GM23338 (cell line): ENCODE results near the gene HCRTR1. TPM values are rescaled to one million over a fixed set of nuclear protein-coding genes. Genes with fewer than 3 reads are reported as not detected.

Experiments used
- ATAC-seq: fragments of 200-7000 bp; cut with Tn5 transposase; 3 replicates; pipeline ENCODE4 v1.9.1; 2020
- DNase-seq: peaks from one replicate; pipeline ENCODE4 v3.0.0-alpha.2; 2015; ENCODE audit warnings: low spot score
- H2AFZ ChIP-seq: fragments of 200-600 bp; sonication (generic); 2 replicates; pipeline ENCODE4 v1.8.0; 2016; ENCODE audit warnings: antibody characterized with exemption, mild to moderate bottlenecking, moderate library complexity
- H3F3A ChIP-seq: fragments of 200-600 bp; sonication (generic); replicated peaks from 2 replicates; pipeline ENCODE4 v1.8.0; 2017; ENCODE audit warnings: antibody characterized with exemption, mixed run types, low read depth
- H3K27ac ChIP-seq: fragments of 200-600 bp; sonication (generic); 2 replicates; pipeline ENCODE4 v1.6.1; 2016; ENCODE audit warnings: low read depth
- H3K27me3 ChIP-seq: fragments of 200-600 bp; sonication (generic); 2 replicates; pipeline ENCODE4 v1.8.0; 2016; ENCODE audit warnings: mild to moderate bottlenecking, mixed run types, moderate library complexity; ENCODE audit not compliant: insufficient read depth
- H3K36me3 ChIP-seq: fragments of 200-600 bp; sonication (generic); 2 replicates; pipeline ENCODE4 v1.8.0; 2016; ENCODE audit warnings: mild to moderate bottlenecking; ENCODE audit not compliant: insufficient read depth
- H3K4me1 ChIP-seq: fragments of 200-600 bp; sonication (generic); 2 replicates; pipeline ENCODE4 v1.8.0; 2016; ENCODE audit warnings: mild to moderate bottlenecking, moderate library complexity; ENCODE audit not compliant: insufficient read depth
- H3K4me2 ChIP-seq: fragments of 200-600 bp; sonication (generic); 2 replicates; pipeline ENCODE4 v1.7.1; 2017; ENCODE audit warnings: mixed run types
- H3K4me3 ChIP-seq: fragments of 200-600 bp; sonication (generic); 2 replicates; pipeline ENCODE4 v1.6.1; 2016; ENCODE audit warnings: mixed run types
- H3K79me2 ChIP-seq: fragments of 200-600 bp; sonication (generic); replicated peaks from 2 replicates; pipeline ENCODE4 v1.8.0; 2017; ENCODE audit warnings: mild to moderate bottlenecking; ENCODE audit not compliant: insufficient read depth
- H3K9me2 ChIP-seq: fragments of 200-600 bp; sonication (generic); 2 replicates; pipeline ENCODE4 v1.8.0; 2017; ENCODE audit not compliant: insufficient read depth
- H4K20me1 ChIP-seq: fragments of 200-600 bp; sonication (generic); replicated peaks from 2 replicates; pipeline ENCODE4 v1.8.0; 2017; ENCODE audit warnings: mild to moderate bottlenecking; ENCODE audit not compliant: insufficient read depth
- H3K27ac Mint-ChIP-seq: 2 replicates; pipeline ENCODE4 v1.8.0; 2020; ENCODE audit warnings: inconsistent platforms, mild to moderate bottlenecking, moderate library complexity, mixed read lengths
- H3K27me3 Mint-ChIP-seq: 3 replicates; pipeline ENCODE4 v1.8.0; 2022; ENCODE audit warnings: low read depth, mild to moderate bottlenecking, moderate library complexity, mixed read lengths, inconsistent platforms; ENCODE audit not compliant: insufficient read depth, poor library complexity
- H3K36me3 Mint-ChIP-seq: 3 replicates; pipeline ENCODE4 v1.8.0; 2021; ENCODE audit warnings: low read depth, mild to moderate bottlenecking, inconsistent platforms, moderate library complexity, mixed read lengths
- H3K4me1 Mint-ChIP-seq: 3 replicates; pipeline ENCODE4 v1.8.0; 2020; ENCODE audit warnings: mild to moderate bottlenecking, inconsistent platforms, mixed read lengths
- H3K4me3 Mint-ChIP-seq: 3 replicates; pipeline ENCODE4 v1.8.0; 2021; ENCODE audit warnings: moderate library complexity, mild to moderate bottlenecking, inconsistent platforms, mixed read lengths
- H3K9me3 Mint-ChIP-seq: 3 replicates; pipeline ENCODE4 v1.8.0; 2020; ENCODE audit warnings: moderate library complexity, mild to moderate bottlenecking, inconsistent platforms, mixed read lengths
- CTCF ChIP-seq, 2 experiments: fragments of 200-600 bp in 1 of 2; sonication (generic) in 1 of 2; conservative IDR thresholded peaks; 2 replicates each; pipeline versions ENCODE4 v1.5.1 to v1.6.1; 2016 to 2017; ENCODE audit warnings: antibody characterized with exemption in 2 of 2, low read depth in 2 of 2, mild to moderate bottlenecking in 2 of 2, moderate library complexity in 1 of 2
- EZH2phosphoT487 ChIP-seq: fragments of 200-600 bp; sonication (generic); IDR thresholded peaks from one replicate; pipeline ENCODE4 v1.8.1; 2018; ENCODE audit warnings: antibody characterized with exemption; ENCODE audit not compliant: unreplicated experiment
- JUNB ChIP-seq: IDR thresholded peaks from one replicate; pipeline ENCODE4 v1.6.1; 2016; ENCODE audit warnings: antibody characterized with exemption; ENCODE audit not compliant: unreplicated experiment
- NANOG ChIP-seq: IDR thresholded peaks from 2 replicates; pipeline ENCODE4 v1.6.1; 2016; ENCODE audit warnings: antibody characterized with exemption, borderline replicate concordance
- POLR2AphosphoS5 ChIP-seq: IDR thresholded peaks from 2 replicates; pipeline ENCODE4 v1.6.1; 2016; ENCODE audit warnings: antibody characterized with exemption, low read depth
- STAT1 ChIP-seq: IDR thresholded peaks from one replicate; pipeline ENCODE4 v1.6.1; 2016; ENCODE audit warnings: antibody characterized with exemption; ENCODE audit not compliant: unreplicated experiment
- ZNF114 ChIP-seq: fragments of 250-450 bp; sonication (Bioruptor Pico); IDR thresholded peaks from 2 replicates; pipeline ENCODE4 v1.5.0; 2020; ENCODE audit warnings: mild to moderate bottlenecking, moderate library complexity
- ZNF331 ChIP-seq: fragments of 250-450 bp; sonication (Bioruptor Pico); IDR thresholded peaks from 2 replicates; pipeline ENCODE4 v1.5.0; 2020; ENCODE audit warnings: low read depth, mild to moderate bottlenecking, moderate library complexity
- ZNF462 ChIP-seq: fragments of 250-450 bp; sonication (Bioruptor Pico); IDR thresholded peaks from 2 replicates; pipeline ENCODE4 v1.5.0; 2020; ENCODE audit warnings: mild to moderate bottlenecking, moderate library complexity
- polyA plus RNA-seq: library from polyadenylated mRNA; unstranded; fragments of >200 nt; fragmentation: Nextera tagmentation; extraction: Ambion mirVana; gene quantifications from 2 replicates; pipeline ENCODE4 v1.2.1, GENCODE V29; 2016
- total RNA-seq: library from RNA; depleted of rRNA; stranded (reverse); fragments of >200 nt; shearing (Covaris generic); gene quantifications from 2 replicates; pipeline ENCODE4 v1.2.3, GENCODE V29; 2014
- TF ChIP-seq, protein P1 (sequence below): IDR thresholded peaks from 2 replicates; pipeline ENCODE4 v1.6.1; 2016; ENCODE audit warnings: antibody characterized with exemption

The HCRTR1 gene
- total and polyA plus RNA-seq, 2 experiments from 2014 or later: 0.15 to 1.0 TPM

- no peak for TF ChIP-seq ZNF462 (CRISPR knock-in tag)
- no peak for TF ChIP-seq CTCF (conservative IDR thresholded peaks at IDR 0.05; ENCODE audit: low read depth in 2 of 2)
- no peak for TF ChIP-seq STAT1
These were observed 33.6 kb downstream of the HCRTR1 start (continued) for GRCh38 chr1:31651089-31651420.

DNA sequence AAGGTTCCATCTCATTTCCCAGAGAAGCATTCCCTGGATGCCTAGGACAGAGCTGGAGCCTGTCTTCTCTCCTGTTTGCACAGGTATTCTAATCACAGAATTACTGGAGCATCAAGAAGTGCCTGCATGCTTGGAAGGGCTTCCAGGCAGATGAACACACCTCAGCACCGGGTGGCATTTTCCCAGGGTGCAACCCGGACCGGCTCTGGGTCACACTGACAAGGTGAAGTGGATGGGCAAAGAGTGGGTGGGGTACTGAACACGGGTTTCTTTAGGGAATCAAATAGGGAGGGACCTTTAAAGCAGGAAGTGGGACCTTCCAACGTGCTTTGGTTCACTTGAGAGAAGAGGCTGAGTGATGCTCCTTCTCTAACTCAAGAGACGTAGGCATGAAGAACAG lies 34.3 kb downstream of the HCRTR1 start:
- Mint-ChIP-seq H3K4me1 (no peaks in the 10 kb centered on the region; the same call in 2 of the 3 replicates), H3K9me3 (no peaks in the 10 kb centered on the region), H3K27ac (no peak overlapping the region), H3K27me3 (peaks cover 4% of the 10 kb centered on the region), H3K36me3 (no peaks in the 10 kb centered on the region), H3K4me3 (no peak overlapping the region)
- no peak for DNase-seq
- no peaks in the 10 kb centered on the region for H3F3A ChIP-seq
- H3K27me3 ChIP-seq: no peaks in the 10 kb centered on the region
- no peak overlapping the region for H3K4me2 ChIP-seq
- no peaks in the 10 kb centered on the region for H4K20me1 ChIP-seq
- no peaks in the 10 kb centered on the region for H3K79me2 ChIP-seq
- no peaks in the 10 kb centered on the region for H3K9me2 ChIP-seq
- H3K36me3 ChIP-seq: no peaks in the 10 kb centered on the region
- H3K4me1 ChIP-seq: no peaks in the 10 kb centered on the region
- no peak overlapping the region for H3K27ac ChIP-seq
- H2AFZ ChIP-seq: no peak overlapping the region
- no peak overlapping the region for H3K4me3 ChIP-seq
- no peak for ATAC-seq
- TF ChIP-seq, protein P1, sequence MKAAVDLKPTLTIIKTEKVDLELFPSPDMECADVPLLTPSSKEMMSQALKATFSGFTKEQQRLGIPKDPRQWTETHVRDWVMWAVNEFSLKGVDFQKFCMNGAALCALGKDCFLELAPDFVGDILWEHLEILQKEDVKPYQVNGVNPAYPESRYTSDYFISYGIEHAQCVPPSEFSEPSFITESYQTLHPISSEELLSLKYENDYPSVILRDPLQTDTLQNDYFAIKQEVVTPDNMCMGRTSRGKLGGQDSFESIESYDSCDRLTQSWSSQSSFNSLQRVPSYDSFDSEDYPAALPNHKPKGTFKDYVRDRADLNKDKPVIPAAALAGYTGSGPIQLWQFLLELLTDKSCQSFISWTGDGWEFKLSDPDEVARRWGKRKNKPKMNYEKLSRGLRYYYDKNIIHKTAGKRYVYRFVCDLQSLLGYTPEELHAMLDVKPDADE: no peak
- no peak for TF ChIP-seq NANOG
- TF ChIP-seq ZNF331: no peak
- no peak for TF ChIP-seq EZH2phosphoT487
- TF ChIP-seq JUNB: no peak
- no peak for TF ChIP-seq ZNF114 (CRISPR knock-in tag)
- no peak for TF ChIP-seq POLR2AphosphoS5
